22Rv1 (cell line): ENCODE measurements around the gene TACR2.

ENCODE experiments used
- H3K27ac ChIP-seq: fragments of 450-650 bp; 2 replicates; pipeline ENCODE4 v1.5.1; 2017
- CTCF ChIP-seq: fragments of 450-650 bp; IDR thresholded peaks from 2 replicates; pipeline ENCODE4 v1.5.1; 2017; ENCODE audit warnings: mild to moderate bottlenecking
- ZFX ChIP-seq: fragments of 450-650 bp; IDR thresholded peaks from 2 replicates; pipeline ENCODE4 v1.6.1; 2017; ENCODE audit warnings: antibody characterized with exemption, borderline replicate concordance

The TACR2 gene

GRCh38 chr10:69382382-69383117 is 34.2 kb downstream of the TACR2 start:
- peak overlapping the region; percentile 92 for H3K27ac ChIP-seq
- TF ChIP-seq CTCF (no peak), ZFX (no peak)

GRCh38 chr10:69379800-69380199 is 36.9 kb downstream of the TACR2 start:
- TF ChIP-seq ZFX (no peak), CTCF (no peak)
- H3K27ac ChIP-seq: no peak overlapping the region

GRCh38 chr10:69377933-69378332 is 38.8 kb downstream of the TACR2 start:
- TF ChIP-seq CTCF (no peak), ZFX (no peak)

GRCh38 chr10:69377191-69377590 is 39.5 kb downstream of the TACR2 start:
- peak overlapping the region; percentile 89; the same call in 1 of the 2 replicates for H3K27ac ChIP-seq
- TF ChIP-seq CTCF (no peak), ZFX (no peak)

More at GRCh38 chr10:69377933-69378332, 38.8 kb downstream of the TACR2 start:
- H3K27ac ChIP-seq: peak overlapping the region; percentile 18; the same call in 1 of the 2 replicates

GRCh38 chr10:69376662-69377061 is 40.1 kb downstream of the TACR2 start:
- peak overlapping the region; percentile 89 for H3K27ac ChIP-seq
- TF ChIP-seq ZFX (no peak), CTCF (no peak)

- H3K27ac ChIP-seq: peak overlapping the region; percentile 89
- TF ChIP-seq ZFX (no peak), CTCF (peak; percentile 38)
Observed at GRCh38 chr10:69375307-69376151, 41.2 kb downstream of the TACR2 start.

- H3K27ac ChIP-seq: peak overlapping the region; percentile 89
- no peak for TF ChIP-seq ZFX
- TF ChIP-seq CTCF: no peak
Observed at GRCh38 chr10:69374931-69375306, 41.8 kb downstream of the TACR2 start.
